ENCODE data around the gene WFDC5. TPM values are rescaled to one million over a fixed set of nuclear protein-coding genes. Genes with fewer than 3 reads are reported as not detected.
"Not testable (repeated sequence)": the region's sequence is repeated elsewhere in the genome, so short reads cannot be mapped to it uniquely, and the experiment has no call there.

WFDC5 gene
- total RNA-seq, 1 experiment from 2014 or later: not detected

DNA sequence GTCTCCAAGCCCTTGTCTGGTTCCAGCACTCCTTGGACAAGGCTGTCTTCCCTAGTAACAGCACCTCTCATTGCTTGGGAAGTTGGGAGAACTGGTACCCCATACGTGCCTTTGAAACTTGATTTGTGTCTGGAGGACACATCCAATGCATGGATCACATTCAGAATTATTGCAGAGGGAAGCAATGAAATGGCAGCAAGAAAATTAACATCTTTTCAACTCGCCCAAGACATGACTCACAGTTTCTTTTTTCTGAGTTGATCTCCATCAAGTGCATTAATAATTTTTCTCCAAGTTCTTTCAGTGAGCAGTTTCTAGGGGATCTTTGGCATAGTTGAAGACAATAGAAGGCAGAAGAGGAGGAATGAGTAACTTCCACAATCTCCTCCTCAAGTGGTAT is 37.4 kb upstream of the WFDC5 start:
- H4K20me1 ChIP-seq (ENCODE audit: insufficient read depth, low read depth, low read length): no peaks in the 10 kb centered on the region
- H3K9ac ChIP-seq (ENCODE audit: low read length): no peak overlapping the region
- no peaks in the 10 kb centered on the region for H3K4me1 ChIP-seq (ENCODE audit: low read length)
- H3K9me2 ChIP-seq (replicated peaks; ENCODE audit: insufficient read depth, low read length): no peaks in the 10 kb centered on the region
- H3K9me3 ChIP-seq (ENCODE audit: low read length): no peaks in the 10 kb centered on the region
- DNase-seq: no peak
- no peak overlapping the region for H3K4me3 ChIP-seq (ENCODE audit: low read length)
- no peak overlapping the region for H2AFZ ChIP-seq (ENCODE audit: low read length)
- no peaks in the 10 kb centered on the region for H3K36me3 ChIP-seq (ENCODE audit: insufficient read depth, low read length)
- H3K79me2 ChIP-seq (ENCODE audit: low read length): no peaks in the 10 kb centered on the region
- no peak overlapping the region for H3K27ac ChIP-seq (ENCODE audit: low read length)
- no peaks in the 10 kb centered on the region for H3K27me3 ChIP-seq (ENCODE audit: low read length)
- no peak overlapping the region for H3K4me2 ChIP-seq (ENCODE audit: low read depth, low read length, poor library complexity, severe bottlenecking)

DNA sequence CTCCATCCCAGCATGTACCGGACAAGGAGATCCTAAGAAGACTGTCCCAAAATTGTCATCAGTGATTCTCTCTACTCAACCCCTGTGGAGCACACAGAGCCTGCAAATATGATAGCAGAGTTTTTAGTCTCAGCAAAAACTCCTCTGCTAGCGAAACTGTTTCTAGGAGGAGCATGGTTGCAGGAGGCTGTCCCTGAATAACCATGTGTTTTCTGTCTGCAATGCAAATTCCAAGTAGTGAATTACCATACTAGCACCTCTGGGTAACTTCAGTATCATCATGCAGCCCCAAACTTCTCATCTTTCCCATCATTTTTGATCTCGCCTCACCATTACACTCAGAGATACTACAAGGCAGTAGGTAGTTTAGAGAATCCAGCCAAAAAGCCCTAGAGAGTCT is 34.1 kb upstream of the WFDC5 start:
- Histone ChIP-seq H3K27me3 (ENCODE audit: low read length) (no peaks in the 10 kb centered on the region), H3K79me2 (ENCODE audit: low read length) (no peaks in the 10 kb centered on the region), H4K20me1 (ENCODE audit: insufficient read depth, low read depth, low read length) (no peaks in the 10 kb centered on the region), H3K9me3 (ENCODE audit: low read length) (no peaks in the 10 kb centered on the region), H3K36me3 (ENCODE audit: insufficient read depth, low read length) (no peaks in the 10 kb centered on the region), H3K9ac (ENCODE audit: low read length) (no peak overlapping the region), H3K4me3 (ENCODE audit: low read length) (no peak overlapping the region), H3K9me2 (replicated peaks; ENCODE audit: insufficient read depth, low read length) (no peaks in the 10 kb centered on the region), H3K4me1 (ENCODE audit: low read length) (no peaks in the 10 kb centered on the region), H3K27ac (ENCODE audit: low read length) (no peak overlapping the region), H2AFZ (ENCODE audit: low read length) (no peak overlapping the region), H3K4me2 (ENCODE audit: low read depth, low read length, poor library complexity, severe bottlenecking) (no peak overlapping the region)
- DNase-seq: no peak

- H3K9me2 ChIP-seq (replicated peaks; ENCODE audit: insufficient read depth, low read length): no peaks in the 10 kb centered on the region
- H3K9ac ChIP-seq (ENCODE audit: low read length): no peak overlapping the region
- H3K27me3 ChIP-seq (ENCODE audit: low read length): no peaks in the 10 kb centered on the region
- H3K27ac ChIP-seq (ENCODE audit: low read length): no peak overlapping the region
- H4K20me1 ChIP-seq (ENCODE audit: insufficient read depth, low read depth, low read length): no peaks in the 10 kb centered on the region
- no peak overlapping the region for H2AFZ ChIP-seq (ENCODE audit: low read length)
- H3K79me2 ChIP-seq (ENCODE audit: low read length): no peaks in the 10 kb centered on the region
- no peak for DNase-seq
- H3K4me3 ChIP-seq (ENCODE audit: low read length): no peak overlapping the region
- H3K36me3 ChIP-seq (ENCODE audit: insufficient read depth, low read length): no peaks in the 10 kb centered on the region
- no peak overlapping the region for H3K4me2 ChIP-seq (ENCODE audit: low read depth, low read length, poor library complexity, severe bottlenecking)
- no peaks in the 10 kb centered on the region for H3K4me1 ChIP-seq (ENCODE audit: low read length)
- no peaks in the 10 kb centered on the region for H3K9me3 ChIP-seq (ENCODE audit: low read length)
Measured at GRCh38 chr20:45140836-45141235, 25.9 kb upstream of the WFDC5 start.

- not testable (repeated sequence) for H3K4me3 ChIP-seq (ENCODE audit: low read length); H3K27me3 ChIP-seq (ENCODE audit: low read length); DNase-seq; H3K9me2 ChIP-seq (replicated peaks; ENCODE audit: insufficient read depth, low read length); H3K9ac ChIP-seq (ENCODE audit: low read length); H3K27ac ChIP-seq (ENCODE audit: low read length); H3K4me1 ChIP-seq (ENCODE audit: low read length); H3K36me3 ChIP-seq (ENCODE audit: insufficient read depth, low read length); H3K79me2 ChIP-seq (ENCODE audit: low read length); H3K4me2 ChIP-seq (ENCODE audit: low read depth, low read length, poor library complexity, severe bottlenecking); H2AFZ ChIP-seq (ENCODE audit: low read length); H3K9me3 ChIP-seq (ENCODE audit: low read length); H4K20me1 ChIP-seq (ENCODE audit: insufficient read depth, low read depth, low read length)
Measured at GRCh38 chr20:45139733-45140375, 24.9 kb upstream of the WFDC5 start.

GRCh38 chr20:45138561-45139300 is 23.8 kb upstream of the WFDC5 start:
- Histone ChIP-seq H3K4me3 (ENCODE audit: low read length) (no peak overlapping the region), H3K4me1 (ENCODE audit: low read length) (no peaks in the 10 kb centered on the region), H3K9ac (ENCODE audit: low read length) (no peak overlapping the region), H3K4me2 (ENCODE audit: low read depth, low read length, poor library complexity, severe bottlenecking) (no peak overlapping the region), H3K36me3 (ENCODE audit: insufficient read depth, low read length) (no peaks in the 10 kb centered on the region), H3K9me3 (ENCODE audit: low read length) (no peaks in the 10 kb centered on the region), H3K27me3 (ENCODE audit: low read length) (0 out of 2 replicates have a peak, but pooled peaks cover 2% of the 10 kb centered on the region), H3K79me2 (ENCODE audit: low read length) (no peaks in the 10 kb centered on the region), H3K27ac (ENCODE audit: low read length) (no peak overlapping the region), H3K9me2 (replicated peaks; ENCODE audit: insufficient read depth, low read length) (no peaks in the 10 kb centered on the region), H2AFZ (ENCODE audit: low read length) (peak overlapping the region; percentile 71; the same call in 1 of the 2 replicates), H4K20me1 (ENCODE audit: insufficient read depth, low read depth, low read length) (no peaks in the 10 kb centered on the region)
- peak; percentile 89 for DNase-seq

GRCh38 chr20:45136911-45137310 is 21.9 kb upstream of the WFDC5 start:
- no peaks in the 10 kb centered on the region for H4K20me1 ChIP-seq (ENCODE audit: insufficient read depth, low read depth, low read length)
- no peak overlapping the region for H2AFZ ChIP-seq (ENCODE audit: low read length)
- no peak overlapping the region for H3K27ac ChIP-seq (ENCODE audit: low read length)
- H3K79me2 ChIP-seq (ENCODE audit: low read length): no peaks in the 10 kb centered on the region
- H3K27me3 ChIP-seq (ENCODE audit: low read length): 0 out of 2 replicates have a peak, but pooled peaks cover 2% of the 10 kb centered on the region
- H3K4me1 ChIP-seq (ENCODE audit: low read length): no peaks in the 10 kb centered on the region
- no peak overlapping the region for H3K9ac ChIP-seq (ENCODE audit: low read length)
- no peak for DNase-seq
- H3K4me2 ChIP-seq (ENCODE audit: low read depth, low read length, poor library complexity, severe bottlenecking): no peak overlapping the region
- no peaks in the 10 kb centered on the region for H3K9me3 ChIP-seq (ENCODE audit: low read length)
- no peak overlapping the region for H3K4me3 ChIP-seq (ENCODE audit: low read length)
- no peaks in the 10 kb centered on the region for H3K36me3 ChIP-seq (ENCODE audit: insufficient read depth, low read length)
- no peaks in the 10 kb centered on the region for H3K9me2 ChIP-seq (replicated peaks; ENCODE audit: insufficient read depth, low read length)

- no peak overlapping the region for H3K9ac ChIP-seq (ENCODE audit: low read length)
- H3K4me3 ChIP-seq (ENCODE audit: low read length): no peak overlapping the region
- no peak overlapping the region for H2AFZ ChIP-seq (ENCODE audit: low read length)
- H3K4me2 ChIP-seq (ENCODE audit: low read depth, low read length, poor library complexity, severe bottlenecking): no peak overlapping the region
- H3K36me3 ChIP-seq (ENCODE audit: insufficient read depth, low read length): no peaks in the 10 kb centered on the region
- no peaks in the 10 kb centered on the region for H3K79me2 ChIP-seq (ENCODE audit: low read length)
- no peak overlapping the region for H3K27ac ChIP-seq (ENCODE audit: low read length)
- H3K9me2 ChIP-seq (replicated peaks; ENCODE audit: insufficient read depth, low read length): no peaks in the 10 kb centered on the region
- H3K27me3 ChIP-seq (ENCODE audit: low read length): 0 out of 2 replicates have a peak, but pooled peaks cover 2% of the 10 kb centered on the region
- no peak for DNase-seq
- H4K20me1 ChIP-seq (ENCODE audit: insufficient read depth, low read depth, low read length): no peaks in the 10 kb centered on the region
- no peaks in the 10 kb centered on the region for H3K4me1 ChIP-seq (ENCODE audit: low read length)
- H3K9me3 ChIP-seq (ENCODE audit: low read length): no peaks in the 10 kb centered on the region
Measured at GRCh38 chr20:45128099-45128498, 13.1 kb upstream of the WFDC5 start.

DNA sequence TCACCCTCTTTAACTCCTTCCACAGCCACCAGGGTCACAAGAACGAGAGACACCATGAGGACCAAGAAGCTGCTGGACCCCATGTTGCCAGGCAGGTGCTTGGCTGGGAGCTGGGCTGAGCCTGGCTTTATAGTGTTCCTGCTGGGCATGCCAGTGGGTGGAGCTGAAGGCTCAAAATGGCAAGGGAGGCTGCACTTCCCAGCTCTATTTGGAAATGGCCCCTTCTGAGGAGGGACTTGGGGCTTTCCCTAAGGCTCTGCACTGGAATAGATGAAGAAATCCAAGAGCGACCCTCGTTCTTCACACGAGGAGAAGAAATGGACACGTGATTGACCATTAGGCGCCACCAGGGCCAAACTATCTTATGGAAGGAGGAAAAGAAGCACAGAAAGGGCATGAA is 9.4 kb upstream of the WFDC5 start, which contains the start of gene WFDC12:
WFDC12 (minus strand) TSS at position 101 of the 400 bp plus-strand sequence; CDS start at position 83, 18 bp downstream.
- Histone ChIP-seq H4K20me1 (ENCODE audit: insufficient read depth, low read depth, low read length) (no peaks in the 10 kb centered on the region), H3K27ac (ENCODE audit: low read length) (no peak within 1 kb of the TSS), H2AFZ (ENCODE audit: low read length) (no peak within 1 kb of the TSS), H3K9me3 (ENCODE audit: low read length) (no peaks in the 10 kb centered on the region), H3K4me2 (ENCODE audit: low read depth, low read length, poor library complexity, severe bottlenecking) (no peak within 1 kb of the TSS), H3K36me3 (ENCODE audit: insufficient read depth, low read length) (no peaks in the 10 kb centered on the region), H3K9ac (ENCODE audit: low read length) (no peak within 1 kb of the TSS), H3K4me1 (ENCODE audit: low read length) (no peaks in the 10 kb centered on the region), H3K9me2 (replicated peaks; ENCODE audit: insufficient read depth, low read length) (no peaks in the 10 kb centered on the region), H3K79me2 (ENCODE audit: low read length) (no peaks in the 10 kb centered on the region), H3K27me3 (ENCODE audit: low read length) (0 out of 2 replicates have a peak, but pooled peaks cover 2% of the 10 kb centered on the region), H3K4me3 (ENCODE audit: low read length) (no peak within 1 kb of the TSS)
- no peak for DNase-seq
